AG04450 (cell line): ENCODE measurements around the gene COMMD1. TPM values are rescaled to one million over a fixed set of nuclear protein-coding genes. Genes with fewer than 3 reads are reported as not detected.

Source experiments
- CTCF ChIA-PET: fragments of 300-600, 350-600 bp; formaldehyde crosslinking; extraction: SDS; loops from one replicate; lab custom pipeline; 2022; ENCODE audit warnings: antibody characterized with exemption, inconsistent platforms; lab: Charles Lee
- POLR2A ChIA-PET: fragments of 350-600 bp; formaldehyde crosslinking; extraction: SDS; loops from one replicate; lab custom pipeline; 2021; ENCODE audit warnings: antibody characterized with exemption, inconsistent platforms; lab: Yijun Ruan, JAX
- DNase-seq: peaks from one replicate; pipeline ENCODE4 v3.0.0-alpha.2; 2011; ENCODE audit warnings: low read depth, low spot score
- H3K27ac ChIP-seq: one replicate; pipeline ENCODE4 v1.5.1; 2012; ENCODE audit warnings: low read depth, low read length, control low read depth
- H3K27me3 ChIP-seq: one replicate; pipeline ENCODE4 v1.6.0; 2012; ENCODE audit warnings: low read length; ENCODE audit not compliant: control insufficient read depth, insufficient read depth
- H3K4me3 ChIP-seq: 2 replicates; pipeline ENCODE4 v1.5.1; 2011; ENCODE audit warnings: mild to moderate bottlenecking, low read depth, low read length, control low read depth
- H3K9me3 ChIP-seq: 2 replicates; pipeline ENCODE4 v1.5.1; 2012; ENCODE audit warnings: low read length; ENCODE audit not compliant: control insufficient read depth, insufficient read depth
- CTCF ChIP-seq: IDR thresholded peaks from 2 replicates; pipeline ENCODE4 v1.5.1; 2011; ENCODE audit warnings: low read depth, low read length, control low read depth, inconsistent platforms
- polyA plus RNA-seq: library from polyadenylated mRNA; depleted of rRNA; stranded (reverse); fragments of >200 nt; gene quantifications from 2 replicates; pipeline ENCODE4 v1.2.3, GENCODE V29; 2011

The COMMD1 gene
- polyA plus RNA-seq, 1 experiment = 59.9 TPM

GRCh38 chr2:62054029-62054791 is 148.7 kb downstream of the COMMD1 start:
- H3K4me3 ChIP-seq = no peak overlapping the region
- ChIA-PET CTCF (no interaction called here), POLR2A (no interaction called here)
- no peak for DNase-seq
- no peak overlapping the region for H3K27ac ChIP-seq
- TF ChIP-seq CTCF = no peak
- no peaks in the 10 kb centered on the region for H3K27me3 ChIP-seq
- H3K9me3 ChIP-seq = no peaks in the 10 kb centered on the region

GRCh38 chr2:62054916-62055450 is 149.5 kb downstream of the COMMD1 start:
- H3K4me3 ChIP-seq = no peak overlapping the region
- H3K27ac ChIP-seq = no peak overlapping the region
- H3K9me3 ChIP-seq = no peaks in the 10 kb centered on the region
- CTCF ChIA-PET = no interaction called here
- no peak for TF ChIP-seq CTCF
- H3K27me3 ChIP-seq = no peaks in the 10 kb centered on the region
- DNase-seq = no peak
- POLR2A ChIA-PET = no interaction called here

- ChIA-PET CTCF (interaction anchor here (0.5 kb wide), 1 partner anchor 137 kb away, joined by 3 read pairs; no protein-coding TSS in a partner anchor), POLR2A (no interaction called here)
- H3K27ac ChIP-seq = no peak overlapping the region
- no peaks in the 10 kb centered on the region for H3K9me3 ChIP-seq
- no peak for DNase-seq
- no peaks in the 10 kb centered on the region for H3K27me3 ChIP-seq
- TF ChIP-seq CTCF = no peak
- H3K4me3 ChIP-seq = no peak overlapping the region
Observed at GRCh38 chr2:62055724-62056336, 150.4 kb downstream of the COMMD1 start.

- no peak for DNase-seq
- POLR2A ChIA-PET = no interaction called here
- no peak for TF ChIP-seq CTCF
- H3K9me3 ChIP-seq = no peaks in the 10 kb centered on the region
- H3K4me3 ChIP-seq = no peak overlapping the region
- CTCF ChIA-PET = no interaction called here
- no peak overlapping the region for H3K27ac ChIP-seq
- no peaks in the 10 kb centered on the region for H3K27me3 ChIP-seq
Observed at GRCh38 chr2:62056341-62056740, 150.9 kb downstream of the COMMD1 start.

GRCh38 chr2:62065243-62065642 is 159.8 kb downstream of the COMMD1 start:
- no peak for TF ChIP-seq CTCF
- Histone ChIP-seq H3K4me3 (no peak overlapping the region), H3K27ac (no peak overlapping the region), H3K9me3 (no peaks in the 10 kb centered on the region), H3K27me3 (no peaks in the 10 kb centered on the region)
- DNase-seq = no peak
- CTCF ChIA-PET = no interaction called here
- POLR2A ChIA-PET = no interaction called here
